Measurements from ENCODE around the gene ANKAR. TPM values are rescaled to one million over a fixed set of nuclear protein-coding genes. Genes with fewer than 3 reads are reported as not detected.

ANKAR gene
- total RNA-seq, 1 experiment from 2014 or later = 2.0 TPM

DNA sequence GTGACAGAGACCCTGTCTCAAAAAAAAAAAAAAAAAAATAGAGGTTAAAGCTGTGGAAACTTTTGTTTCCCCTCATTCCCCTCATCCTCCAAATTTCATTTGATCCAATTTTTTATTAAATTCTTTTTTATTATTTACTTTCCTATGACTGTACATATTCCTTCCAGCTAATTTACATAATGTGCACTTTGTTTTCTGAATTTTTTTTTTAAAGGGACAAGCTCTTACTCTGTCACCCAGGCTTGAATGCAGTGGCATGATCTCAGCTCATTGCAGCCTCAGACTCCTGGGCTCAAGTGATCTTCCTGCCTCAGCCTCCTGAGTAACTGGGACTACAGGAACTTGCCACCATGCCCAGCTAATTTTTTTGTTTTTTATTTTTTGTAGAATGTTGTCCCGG lies 10.3 kb downstream of the ANKAR start:
- no peaks in the 10 kb centered on the region; the same call in 1 of the 2 replicates for H3K27me3 Mint-ChIP-seq (ENCODE audit: low read depth)
- Histone ChIP-seq H3K4me2 (ENCODE audit: insufficient read depth, insufficient read length, low read length) (no peak overlapping the region), H3K9me3 (ENCODE audit: control insufficient read depth, low read depth, low read length) (no peaks in the 10 kb centered on the region), H4K91ac (ENCODE audit: insufficient read length, low read depth, low read length) (no peak overlapping the region), H3K4ac (ENCODE audit: low read depth, low read length) (no peak overlapping the region), H3K23me2 (ENCODE audit: insufficient read length, low read depth, low read length, poor library complexity, severe bottlenecking) (no peaks in the 10 kb centered on the region), H3K27ac (ENCODE audit: insufficient read length, low read depth, low read length) (no peak overlapping the region), H3K79me2 (ENCODE audit: insufficient read depth, low read length) (no peaks in the 10 kb centered on the region), H2AK5ac (ENCODE audit: insufficient read length, low read length) (no peak overlapping the region), H3K56ac (ENCODE audit: insufficient read length, low read depth, low read length) (no peak overlapping the region), H3K9ac (ENCODE audit: extremely low read depth, insufficient read length, low read length) (no peak overlapping the region), H2BK12ac (ENCODE audit: insufficient read length, low read depth, low read length) (no peak overlapping the region), H3K23ac (ENCODE audit: insufficient read length, low read depth, low read length) (no peak overlapping the region), H2BK15ac (ENCODE audit: low read depth, low read length) (no peak overlapping the region), H3K4me1 (ENCODE audit: insufficient read depth, low read length) (no peaks in the 10 kb centered on the region; the same call in 1 of the 2 replicates), H3K27me3 (ENCODE audit: insufficient read depth, low read length) (no peaks in the 10 kb centered on the region), H4K20me1 (ENCODE audit: control insufficient read depth, insufficient read depth, insufficient read length) (no peaks in the 10 kb centered on the region), H3T11ph (ENCODE audit: low read length) (no peak overlapping the region), H4K8ac (replicated peaks; ENCODE audit: insufficient read length, low read depth, low read length) (no peak overlapping the region), H4K5ac (ENCODE audit: insufficient read length, low read depth, low read length) (no peak overlapping the region), H2BK20ac (ENCODE audit: low read depth, low read length, poor library complexity, severe bottlenecking) (no peak overlapping the region), H2BK120ac (ENCODE audit: low read depth, low read length, poor library complexity, severe bottlenecking) (no peak overlapping the region), H3K79me1 (ENCODE audit: insufficient read depth, low read depth, low read length, poor library complexity, severe bottlenecking) (no peaks in the 10 kb centered on the region), H2BK5ac (ENCODE audit: insufficient read length, low read length) (no peak overlapping the region), H3K18ac (ENCODE audit: insufficient read length, low read depth, low read length) (no peak overlapping the region), H3K14ac (ENCODE audit: insufficient read depth, low read length) (no peak overlapping the region), H2AFZ (ENCODE audit: low read length) (no peak overlapping the region)
- no peaks in the 10 kb centered on the region for H3K36me3 Mint-ChIP-seq (ENCODE audit: insufficient read depth in 1 of 3, low read depth in 3 of 3)
- TF ChIP-seq CTCF (conservative IDR thresholded peaks at IDR 0.05) = no peak
- no peak overlapping the region for H3K4me3 Mint-ChIP-seq
- peaks cover 0 to 7% of the 10 kb centered on the region in 2 experiments; a peak in 3 of 4 replicates for H3K4me1 Mint-ChIP-seq
- no CpG with 5 or more reads among the region's 1 CpG for WGBS (ENCODE audit: extremely low coverage, insufficient read length, low lambda C conversion rate)
- no peak for DNase-seq
- no peak overlapping the region for H3K27ac Mint-ChIP-seq
- H3K9me3 Mint-ChIP-seq = no peaks in the 10 kb centered on the region
